Embryonic facial prominence (tissue), 1 donor: ENCODE data around the gene FANCI.

Source experiments
- DNase-seq: peaks from one replicate; pipeline ENCODE4 v3.0.0-alpha.2; 2016; ENCODE audit errors: extremely low spot score

Gene FANCI

DNA sequence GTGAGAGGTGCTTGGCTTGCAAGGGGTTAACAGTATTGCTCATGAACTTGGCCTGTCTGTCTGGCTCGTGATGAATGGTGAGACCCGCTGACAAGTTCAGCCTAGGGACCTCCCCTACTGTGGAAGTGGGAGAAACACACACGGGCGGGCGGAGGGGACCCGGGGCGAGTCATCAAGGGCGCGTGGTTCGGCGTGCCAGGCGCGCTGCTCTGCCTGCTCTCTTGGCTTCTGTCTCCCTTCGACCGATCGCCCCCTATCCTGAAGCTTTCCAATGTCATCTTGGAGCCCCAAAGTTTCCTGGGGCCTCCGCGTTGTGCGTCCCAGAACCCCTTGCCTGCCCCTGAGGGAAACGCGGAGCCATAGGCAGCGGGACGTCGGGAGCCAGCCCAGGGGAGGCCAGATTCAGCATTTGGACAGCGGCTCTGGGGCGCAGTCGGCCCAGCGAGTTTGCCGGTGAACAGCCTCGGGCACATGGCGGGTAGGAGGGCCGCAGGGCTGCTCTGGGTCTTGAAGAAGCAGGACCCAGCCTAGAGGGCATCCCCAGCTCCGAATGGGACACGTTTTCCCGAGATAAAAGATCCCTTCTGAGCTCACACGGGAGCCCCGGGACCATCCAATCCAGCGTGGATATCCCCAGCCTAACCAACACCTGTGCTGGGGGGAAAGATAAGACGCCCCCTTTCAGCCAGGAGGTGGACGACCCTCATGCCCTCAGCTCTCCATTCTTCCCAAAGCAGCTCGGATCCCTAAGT is 117.8 kb downstream of the FANCI start:
- DNase-seq, result peak; percentile 44

DNA sequence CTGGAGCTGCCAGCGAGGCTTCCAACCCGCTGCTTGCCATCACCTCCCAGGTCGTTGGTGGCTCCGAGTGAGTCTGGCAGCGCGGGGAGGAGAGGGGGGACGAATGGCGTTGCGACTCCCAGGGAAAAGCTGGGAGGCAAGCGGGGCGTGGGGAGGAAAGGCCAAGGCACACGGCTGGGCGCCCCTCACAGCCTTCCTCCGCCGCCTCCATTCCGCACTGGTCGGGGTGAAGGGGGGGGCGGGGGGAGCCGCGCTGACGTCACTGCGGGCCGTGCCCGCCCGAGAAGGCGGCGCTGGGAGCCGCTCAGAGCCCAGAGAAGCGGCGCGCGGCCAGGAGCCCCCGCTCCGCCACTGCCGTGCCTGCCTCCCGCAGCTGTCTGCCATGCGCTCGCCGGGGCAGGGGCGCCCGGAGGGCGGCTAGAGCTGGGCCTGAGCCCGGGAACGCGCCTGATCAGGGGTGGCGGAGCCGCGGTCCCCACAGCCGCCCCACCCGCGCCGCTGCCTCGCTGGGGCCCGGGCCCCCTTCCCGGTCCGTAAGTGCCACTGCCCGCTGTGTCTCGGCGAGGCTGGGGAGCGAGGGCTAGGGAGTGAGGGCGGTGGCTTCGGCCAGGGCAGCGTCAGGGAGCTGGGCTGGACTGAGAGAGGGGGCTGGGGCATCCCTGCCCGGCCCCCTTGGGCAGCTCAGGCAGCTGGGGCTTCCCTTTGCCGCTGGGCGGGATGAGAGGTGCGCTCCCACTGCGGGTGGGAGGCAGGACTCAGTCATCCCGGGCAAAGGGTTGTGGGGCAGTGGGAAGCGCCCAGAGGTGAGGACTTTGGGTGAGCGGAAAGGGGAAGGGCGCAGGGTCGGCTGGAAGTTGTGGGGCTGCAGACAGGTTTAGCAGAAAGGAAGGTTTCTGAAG is 118.7 kb downstream of the FANCI start:
- no peak for DNase-seq

DNA sequence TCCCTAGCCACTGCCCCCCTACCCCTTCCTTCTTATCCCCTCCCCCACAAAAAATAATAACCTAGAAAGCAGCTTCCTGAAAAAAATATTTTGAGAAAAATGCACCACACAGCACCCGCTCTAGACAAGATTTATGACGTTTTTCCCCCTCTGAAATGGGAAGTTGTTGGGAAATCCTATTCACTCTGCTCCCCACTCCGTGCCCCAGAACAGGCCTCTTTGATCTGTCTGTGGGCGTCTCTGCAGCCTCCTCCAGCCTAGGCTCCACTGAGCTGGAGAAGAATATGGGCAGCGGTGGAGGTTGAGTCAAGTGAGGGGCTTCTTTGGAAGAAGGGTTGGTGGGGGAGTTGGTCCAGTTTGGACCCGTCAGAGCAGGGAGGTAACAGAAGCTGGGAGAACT is 119.4 kb downstream of the FANCI start:
- no peak for DNase-seq

DNA sequence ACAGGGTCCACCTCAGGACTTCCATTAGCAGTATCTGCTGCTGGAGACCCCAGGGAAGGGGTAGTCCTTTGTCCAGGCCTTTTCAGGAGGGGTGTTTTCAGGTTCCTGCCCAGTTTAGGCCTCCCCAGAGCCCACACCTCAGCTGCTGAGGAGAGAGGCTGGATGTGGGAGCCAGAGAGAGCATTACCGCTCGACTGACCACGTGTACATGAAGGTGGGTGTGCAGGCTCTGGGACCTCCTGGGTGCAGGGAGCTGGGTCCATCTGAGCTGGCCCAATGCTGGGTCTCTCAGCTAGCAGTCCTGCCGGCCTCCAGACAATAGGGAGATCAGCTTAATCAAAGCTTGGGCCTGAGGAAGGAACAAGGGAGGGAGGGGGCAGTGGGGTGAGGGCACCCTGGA is 120.0 kb downstream of the FANCI start:
- no peak for DNase-seq

DNA sequence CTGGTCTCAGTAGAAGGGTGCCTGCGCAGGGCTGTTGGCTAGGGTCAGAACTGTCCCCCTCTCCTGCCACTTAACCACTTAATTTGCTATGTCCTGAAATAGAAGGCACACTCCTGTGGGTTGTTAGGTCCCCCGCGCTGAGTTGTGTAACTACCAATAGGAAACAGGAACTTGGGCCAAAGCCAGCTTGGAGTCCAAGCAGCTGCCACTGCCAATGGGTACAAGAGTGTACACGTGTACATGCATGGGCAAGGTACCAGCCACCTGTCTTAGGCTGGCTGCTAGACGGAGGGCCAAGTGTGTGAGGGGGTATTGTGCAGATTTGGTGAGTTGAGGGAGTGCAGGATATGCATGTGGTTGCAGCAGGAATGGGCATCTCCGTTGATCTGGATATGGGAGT is 120.6 kb downstream of the FANCI start:
- DNase-seq, result no peak

DNA sequence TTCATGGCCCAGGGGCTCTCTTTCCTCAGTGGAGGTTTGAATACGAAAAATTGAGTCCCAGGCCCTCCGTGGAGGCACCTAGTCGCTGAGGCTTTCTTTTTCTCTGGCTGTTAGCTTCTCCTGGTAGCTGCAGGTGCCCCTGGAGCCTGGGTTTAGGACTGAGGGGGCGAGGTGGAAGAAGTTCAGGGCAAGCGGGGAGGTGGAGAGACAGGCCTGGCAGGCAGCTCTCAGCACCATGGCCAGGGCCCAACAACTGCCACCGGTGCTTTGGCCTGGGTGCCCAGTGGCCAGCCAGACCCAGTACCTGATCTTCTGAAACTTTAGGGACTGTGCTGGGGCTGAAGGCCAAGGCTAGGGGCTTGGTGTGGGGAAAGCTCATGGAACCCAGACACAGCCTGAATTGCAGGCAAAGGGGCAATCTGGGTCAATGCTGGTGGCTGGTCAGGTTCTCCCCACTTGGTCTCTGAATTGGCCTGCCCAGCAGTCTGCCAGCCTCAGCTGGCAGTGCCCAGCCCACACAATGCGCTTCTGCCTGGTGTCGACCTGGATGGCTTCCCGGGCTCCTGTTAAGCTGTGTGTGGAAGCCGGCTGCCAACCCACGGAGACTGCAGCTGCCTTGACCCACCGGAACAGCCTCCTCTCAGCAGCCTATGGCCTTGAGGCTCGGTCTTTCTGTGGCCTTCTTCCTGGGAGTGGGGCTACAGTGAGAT is 121.1 kb downstream of the FANCI start:
- no peak for DNase-seq

DNA sequence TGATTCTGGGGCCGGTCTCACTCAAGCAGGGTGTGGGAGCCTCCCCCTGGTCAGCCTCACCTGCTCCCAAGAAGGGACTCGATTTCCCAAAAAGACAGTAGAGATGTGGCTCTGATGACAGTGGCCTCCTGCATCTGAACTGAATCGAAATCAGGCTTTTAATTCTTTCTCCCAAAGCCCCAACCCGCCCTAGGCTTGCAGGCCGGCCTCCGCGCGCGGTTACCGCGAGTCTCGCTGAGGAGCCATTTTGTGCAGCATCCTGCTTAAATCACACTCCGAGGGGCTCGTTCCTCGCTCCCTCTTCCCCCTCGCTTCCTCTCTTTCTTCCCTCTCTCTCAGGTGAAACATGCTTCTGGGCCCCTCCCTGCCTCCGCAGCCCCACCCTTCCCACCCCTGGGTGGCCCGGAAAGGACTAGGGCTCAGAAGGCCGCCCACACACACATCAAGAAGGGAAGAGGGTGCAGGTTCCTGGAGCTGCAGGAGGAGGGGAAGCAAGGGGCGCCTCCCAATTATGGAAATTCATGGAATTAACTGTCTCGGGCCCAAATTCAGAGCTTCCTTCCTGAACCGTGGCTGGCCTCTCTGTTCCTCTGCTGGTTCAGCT is 121.8 kb downstream of the FANCI start:
- no peak for DNase-seq
